Ascending aorta (tissue), 2 donors: Measurements from ENCODE around the gene FXYD3. TPM values are rescaled to one million over a fixed set of nuclear protein-coding genes. Genes with fewer than 3 reads are reported as not detected.

Experiments used
- DNase-seq, 2 donors: peaks; one replicate each; pipeline ENCODE4 v3.0.0-alpha.2; 2019; ENCODE audit warnings: low spot score in 2 of 2
- H3K27ac ChIP-seq, 2 donors: fragments of 200-600 bp; sonication (generic); one replicate each; pipeline ENCODE4 v1.5.1; 2016 to 2017; ENCODE audit warnings: mild to moderate bottlenecking in 1 of 2
- H3K27me3 ChIP-seq: fragments of 200-600 bp; sonication (generic); one replicate; pipeline ENCODE4 v1.5.1; 2017
- H3K36me3 ChIP-seq, 2 donors: fragments of 200-600 bp; sonication (generic); one replicate each; pipeline ENCODE4 v1.5.1; 2016
- H3K4me1 ChIP-seq, 2 donors: fragments of 200-600 bp; sonication (generic); one replicate each; pipeline ENCODE4 v1.5.1; 2016 to 2017; ENCODE audit warnings: mild to moderate bottlenecking in 1 of 2
- H3K4me3 ChIP-seq, 2 donors: fragments of 200-600 bp; sonication (generic); one replicate each; pipeline ENCODE4 v1.5.1; 2016 to 2017; ENCODE audit warnings: mild to moderate bottlenecking in 1 of 2
- H3K9me3 ChIP-seq, 2 donors: fragments of 200-600 bp; sonication (generic); one replicate each; pipeline ENCODE4 v1.5.1; 2016
- intact Hi-C: fragments of 100-400 bp; cut with DNase I; formaldehyde crosslinking; loops from one replicate; pipeline ENCODE4 v1.15.1; 2023
- total RNA-seq: library from RNA; depleted of rRNA; stranded (reverse); fragments of >200 nt; gene quantifications from one replicate; pipeline ENCODE4 v1.1.0, GENCODE V29; 2016
- TF ChIP-seq, protein P1 (sequence below), 3 experiments: fragments of 200-600 bp in 2 of 3; fragments of 450-650 bp in 1 of 3; sonication (generic) in 2 of 3; IDR thresholded peaks; one replicate each; pipeline ENCODE4 v1.5.1; 2016 to 2019; ENCODE audit warnings: antibody characterized with exemption in 3 of 3, mild to moderate bottlenecking in 1 of 3, moderate library complexity in 1 of 3

FXYD3 gene
- total RNA-seq, 1 donor from 2014 or later = not detected

GRCh38 chr19:35164418-35164817, 48.8 kb downstream of the FXYD3 start:
- no peak overlapping the region for H3K4me3 ChIP-seq
- peaks cover 0 to 28% of the 10 kb centered on the region in 2 donors for H3K9me3 ChIP-seq
- no peaks in the 10 kb centered on the region for H3K4me1 ChIP-seq
- no peak for DNase-seq
- TF ChIP-seq, protein P1, sequence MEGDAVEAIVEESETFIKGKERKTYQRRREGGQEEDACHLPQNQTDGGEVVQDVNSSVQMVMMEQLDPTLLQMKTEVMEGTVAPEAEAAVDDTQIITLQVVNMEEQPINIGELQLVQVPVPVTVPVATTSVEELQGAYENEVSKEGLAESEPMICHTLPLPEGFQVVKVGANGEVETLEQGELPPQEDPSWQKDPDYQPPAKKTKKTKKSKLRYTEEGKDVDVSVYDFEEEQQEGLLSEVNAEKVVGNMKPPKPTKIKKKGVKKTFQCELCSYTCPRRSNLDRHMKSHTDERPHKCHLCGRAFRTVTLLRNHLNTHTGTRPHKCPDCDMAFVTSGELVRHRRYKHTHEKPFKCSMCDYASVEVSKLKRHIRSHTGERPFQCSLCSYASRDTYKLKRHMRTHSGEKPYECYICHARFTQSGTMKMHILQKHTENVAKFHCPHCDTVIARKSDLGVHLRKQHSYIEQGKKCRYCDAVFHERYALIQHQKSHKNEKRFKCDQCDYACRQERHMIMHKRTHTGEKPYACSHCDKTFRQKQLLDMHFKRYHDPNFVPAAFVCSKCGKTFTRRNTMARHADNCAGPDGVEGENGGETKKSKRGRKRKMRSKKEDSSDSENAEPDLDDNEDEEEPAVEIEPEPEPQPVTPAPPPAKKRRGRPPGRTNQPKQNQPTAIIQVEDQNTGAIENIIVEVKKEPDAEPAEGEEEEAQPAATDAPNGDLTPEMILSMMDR (IDR thresholded peaks at IDR 0.05) = no peak
- peaks cover 37 to 69% of the 10 kb centered on the region in 2 donors for H3K36me3 ChIP-seq
- intact Hi-C loops = no loop called here
- no peaks in the 10 kb centered on the region for H3K27me3 ChIP-seq
- no peak overlapping the region for H3K27ac ChIP-seq

- TF ChIP-seq, protein P1 (IDR thresholded peaks at IDR 0.05) = no peak
- H3K4me3 ChIP-seq = no peak overlapping the region
- H3K4me1 ChIP-seq = no peaks in the 10 kb centered on the region
- intact Hi-C loops = no loop called here
- no peak overlapping the region for H3K27ac ChIP-seq
- H3K36me3 ChIP-seq = peaks cover 31 to 70% of the 10 kb centered on the region in 2 donors
- H3K27me3 ChIP-seq = no peaks in the 10 kb centered on the region
- peaks cover 0 to 28% of the 10 kb centered on the region in 2 donors for H3K9me3 ChIP-seq
- DNase-seq = no peak
These were observed 49.8 kb downstream of the FXYD3 start for GRCh38 chr19:35165200-35166058.

GRCh38 chr19:35166100-35167063, 50.8 kb downstream of the FXYD3 start:
- Histone ChIP-seq H3K36me3 (peaks cover 27 to 62% of the 10 kb centered on the region in 2 donors), H3K4me3 (no peak overlapping the region), H3K27me3 (no peaks in the 10 kb centered on the region), H3K9me3 (peaks cover 0 to 28% of the 10 kb centered on the region in 2 donors), H3K27ac (no peak overlapping the region), H3K4me1 (no peaks in the 10 kb centered on the region)
- intact Hi-C loops = no loop called here
- DNase-seq = no peak
- TF ChIP-seq, protein P1 (IDR thresholded peaks at IDR 0.05) = no peak

DNA sequence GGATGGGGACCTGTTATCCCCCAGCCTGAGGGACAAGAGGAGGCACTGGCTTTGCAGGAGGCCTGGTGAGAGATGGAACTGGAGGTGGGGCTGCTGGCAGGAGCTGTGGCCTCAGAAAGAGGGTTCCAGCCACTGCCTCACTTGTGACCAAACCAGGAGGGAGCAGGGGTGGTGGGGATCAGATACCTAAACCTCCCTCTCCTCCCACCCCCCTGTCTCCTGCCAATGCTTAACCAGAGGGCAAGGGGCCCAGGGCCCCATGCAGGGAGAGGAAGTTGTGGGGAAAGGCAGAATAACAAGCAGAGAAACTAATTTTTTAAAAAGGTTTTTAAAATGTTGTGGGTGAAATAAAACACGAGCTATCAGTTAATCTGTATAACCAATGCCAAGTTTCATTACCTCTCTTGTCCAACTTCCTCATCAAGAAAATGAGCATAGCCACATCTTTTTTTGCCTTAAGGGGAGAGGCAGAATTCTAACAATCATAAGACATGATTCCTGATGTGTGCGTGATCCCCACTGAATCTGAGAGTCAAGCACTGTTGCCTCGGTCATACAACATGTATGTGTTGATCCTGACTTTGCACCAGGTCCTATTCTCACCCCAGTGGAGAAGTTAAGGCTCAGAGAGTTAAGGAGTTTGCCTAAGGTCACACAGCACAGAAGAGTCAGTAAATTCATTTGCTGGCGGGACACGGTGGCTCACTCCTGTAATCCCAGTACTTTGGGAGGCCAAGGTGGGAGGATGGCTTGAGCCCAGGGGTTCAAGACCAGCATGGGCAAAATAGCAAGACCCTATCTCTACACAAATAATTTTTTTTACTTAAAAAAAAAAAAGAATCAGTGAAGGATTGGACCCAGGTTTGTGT, 51.9 kb downstream of the FXYD3 start:
- TF ChIP-seq, protein P1 (IDR thresholded peaks at IDR 0.05) = no peak
- Histone ChIP-seq H3K36me3 (peaks cover 19 to 51% of the 10 kb centered on the region in 2 donors), H3K4me3 (no peak overlapping the region), H3K4me1 (no peaks in the 10 kb centered on the region), H3K9me3 (peaks cover 0 to 21% of the 10 kb centered on the region in 2 donors), H3K27ac (no peak overlapping the region), H3K27me3 (no peaks in the 10 kb centered on the region)
- intact Hi-C loops = no loop called here
- no peak for DNase-seq

DNA sequence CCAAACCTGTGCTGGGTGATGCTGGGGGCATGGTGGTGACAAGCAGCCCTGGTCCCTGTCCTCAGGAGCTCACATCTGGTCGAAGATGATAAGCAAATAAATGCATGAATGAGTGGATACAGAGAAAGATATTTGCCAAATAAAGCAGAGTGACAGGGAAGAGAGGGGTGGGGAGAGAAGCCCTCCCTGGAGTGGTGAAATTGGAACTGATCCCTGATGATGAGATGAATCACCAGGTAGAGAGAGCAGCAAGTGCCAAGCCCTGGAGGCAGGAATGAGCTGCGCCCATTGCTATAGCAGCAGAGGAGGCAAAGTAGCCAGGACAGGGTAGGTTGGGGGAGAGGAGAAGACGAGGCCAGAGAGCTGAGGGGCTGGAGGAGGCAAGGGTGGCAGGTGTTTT, 52.6 kb downstream of the FXYD3 start:
- Histone ChIP-seq H3K27me3 (no peaks in the 10 kb centered on the region), H3K9me3 (peaks cover 0 to 20% of the 10 kb centered on the region in 2 donors), H3K36me3 (peaks cover 19 to 44% of the 10 kb centered on the region in 2 donors), H3K4me1 (no peaks in the 10 kb centered on the region), H3K27ac (no peak overlapping the region), H3K4me3 (no peak overlapping the region)
- intact Hi-C loops = no loop called here
- no peak for DNase-seq
- TF ChIP-seq, protein P1 (IDR thresholded peaks at IDR 0.05) = no peak
